Fibroblast of lung (primary cell): ENCODE results near the gene IL10RB.

Source experiments
- EZH2 ChIP-seq: IDR thresholded peaks from 2 replicates; pipeline ENCODE4 v1.5.1; 2012; ENCODE audit warnings: low read length, control low read depth, mild to moderate bottlenecking; ENCODE audit errors: missing control alignments
- TF ChIP-seq, protein P1 (sequence below), 2 donors: IDR thresholded peaks in 1 of 2; conservative IDR thresholded peaks in 1 of 2; 1 replicate in 1 of 2; 2 replicates in 1 of 2; pipeline ENCODE4 v1.5.1; 2011 to 2012; ENCODE audit warnings: low read length in 2 of 2, control low read depth in 1 of 2, inconsistent platforms in 1 of 2, low read depth in 1 of 2, mild to moderate bottlenecking in 1 of 2

GRCh38 chr21:33244082-33244778, 21.9 kb upstream of the IL10RB start:
- TF ChIP-seq, protein P1, sequence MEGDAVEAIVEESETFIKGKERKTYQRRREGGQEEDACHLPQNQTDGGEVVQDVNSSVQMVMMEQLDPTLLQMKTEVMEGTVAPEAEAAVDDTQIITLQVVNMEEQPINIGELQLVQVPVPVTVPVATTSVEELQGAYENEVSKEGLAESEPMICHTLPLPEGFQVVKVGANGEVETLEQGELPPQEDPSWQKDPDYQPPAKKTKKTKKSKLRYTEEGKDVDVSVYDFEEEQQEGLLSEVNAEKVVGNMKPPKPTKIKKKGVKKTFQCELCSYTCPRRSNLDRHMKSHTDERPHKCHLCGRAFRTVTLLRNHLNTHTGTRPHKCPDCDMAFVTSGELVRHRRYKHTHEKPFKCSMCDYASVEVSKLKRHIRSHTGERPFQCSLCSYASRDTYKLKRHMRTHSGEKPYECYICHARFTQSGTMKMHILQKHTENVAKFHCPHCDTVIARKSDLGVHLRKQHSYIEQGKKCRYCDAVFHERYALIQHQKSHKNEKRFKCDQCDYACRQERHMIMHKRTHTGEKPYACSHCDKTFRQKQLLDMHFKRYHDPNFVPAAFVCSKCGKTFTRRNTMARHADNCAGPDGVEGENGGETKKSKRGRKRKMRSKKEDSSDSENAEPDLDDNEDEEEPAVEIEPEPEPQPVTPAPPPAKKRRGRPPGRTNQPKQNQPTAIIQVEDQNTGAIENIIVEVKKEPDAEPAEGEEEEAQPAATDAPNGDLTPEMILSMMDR (conservative IDR thresholded peaks at IDR 0.05 in 1 of 2, IDR thresholded peaks at IDR 0.05 in 1 of 2; ENCODE audit: low read depth in 1 of 2, low read length in 2 of 2) = no peak
- no peak for TF ChIP-seq EZH2
